Stimulated activated CD8-positive, alpha-beta memory T cell treated with anti-CD3 and anti-CD28 coated beads, Interleukin-4, amount 100 ng/mL, for 24 hours (primary cell): ENCODE measurements around the gene NELFB.

Source experiments
- DNase-seq: peaks from one replicate; pipeline ENCODE4 v3.0.0-alpha.2; 2020; ENCODE audit warnings: low read depth

The NELFB gene

GRCh38 chr9:137281345-137282116, 26.4 kb downstream of the NELFB start:
- no peak for DNase-seq

- no peak for DNase-seq
These were observed 31.9 kb downstream of the NELFB start for GRCh38 chr9:137286975-137287383.

GRCh38 chr9:137293094-137293481, 38.0 kb downstream of the NELFB start:
- no peak for DNase-seq

- DNase-seq, result no peak
These were observed 38.5 kb downstream of the NELFB start for GRCh38 chr9:137293482-137294090.

- no peak for DNase-seq
These were observed 39.1 kb downstream of the NELFB start for GRCh38 chr9:137294091-137294680.

GRCh38 chr9:137294681-137295237, 39.6 kb downstream of the NELFB start:
- DNase-seq, result no peak

- peak; percentile 31 for DNase-seq
These were observed 40.2 kb downstream of the NELFB start for GRCh38 chr9:137295238-137295811.

GRCh38 chr9:137295849-137296669, 40.9 kb downstream of the NELFB start:
- DNase-seq, result no peak

GRCh38 chr9:137296670-137297664, 41.8 kb downstream of the NELFB start:
- no peak for DNase-seq

GRCh38 chr9:137297966-137298365, 42.8 kb downstream of the NELFB start:
- no peak for DNase-seq

GRCh38 chr9:137298401-137299202, 43.5 kb downstream of the NELFB start:
- DNase-seq, result no peak

- DNase-seq, result no peak
These were observed 44.1 kb downstream of the NELFB start for GRCh38 chr9:137299203-137299565.

GRCh38 chr9:137299938-137300337, 44.8 kb downstream of the NELFB start:
- DNase-seq, result no peak

GRCh38 chr9:137300567-137301080, 45.5 kb downstream of the NELFB start:
- DNase-seq, result no peak

GRCh38 chr9:137301081-137301947, 46.2 kb downstream of the NELFB start:
- DNase-seq, result no peak

GRCh38 chr9:137302118-137302448, 47.0 kb downstream of the NELFB start, which contains the start of gene NRARP:
NRARP (minus strand) TSS chr9:137302271; CDS start chr9:137301928, 343 bp downstream.
- DNase-seq, result peak; percentile 85

GRCh38 chr9:137302449-137303150, 47.5 kb downstream of the NELFB start:
- DNase-seq, result no peak
